GM19397 (cell line): ENCODE measurements around the gene PCDHA1.

ENCODE experiments used
- ATAC-seq: cut with Tn5 transposase; IDR thresholded peaks from one replicate; pipeline ENCODE4 v1.9.1; 2021; ENCODE audit warnings: mild to moderate bottlenecking, moderate library complexity; ENCODE audit not compliant: unreplicated experiment

The PCDHA1 gene

DNA sequence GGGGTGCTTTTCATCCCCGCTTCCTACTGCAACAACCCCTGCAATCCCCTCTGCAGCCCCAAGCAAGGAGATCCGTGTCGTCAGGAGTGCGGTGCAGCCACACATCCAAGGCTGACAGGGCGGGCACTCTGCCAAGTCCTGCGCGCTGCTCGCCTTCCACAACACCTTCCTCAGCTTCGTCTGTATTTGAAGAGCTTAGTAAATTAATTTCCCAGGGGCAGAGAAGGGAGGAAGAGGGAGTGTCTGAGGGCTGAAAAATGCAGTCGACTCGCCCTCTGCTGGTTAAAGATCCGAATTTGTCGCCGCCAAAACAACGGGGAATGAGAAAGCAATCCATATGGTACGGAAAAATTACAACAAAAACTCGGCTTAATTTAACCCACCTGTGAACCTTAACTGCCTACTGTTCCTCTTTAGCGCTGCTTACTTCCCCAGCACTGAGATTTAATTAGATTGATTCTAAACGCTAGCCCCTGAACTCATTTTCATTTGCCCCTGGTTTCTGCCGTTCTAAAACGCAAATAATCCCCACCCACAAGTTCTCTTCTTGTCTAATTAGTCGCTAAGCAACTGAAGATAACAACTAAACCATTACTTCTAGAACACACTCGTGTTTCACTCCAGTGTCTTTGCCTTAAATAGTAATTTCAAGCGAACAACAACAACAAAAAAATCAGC lies 254.3 kb downstream of the PCDHA1 start:
- no peak for ATAC-seq

DNA sequence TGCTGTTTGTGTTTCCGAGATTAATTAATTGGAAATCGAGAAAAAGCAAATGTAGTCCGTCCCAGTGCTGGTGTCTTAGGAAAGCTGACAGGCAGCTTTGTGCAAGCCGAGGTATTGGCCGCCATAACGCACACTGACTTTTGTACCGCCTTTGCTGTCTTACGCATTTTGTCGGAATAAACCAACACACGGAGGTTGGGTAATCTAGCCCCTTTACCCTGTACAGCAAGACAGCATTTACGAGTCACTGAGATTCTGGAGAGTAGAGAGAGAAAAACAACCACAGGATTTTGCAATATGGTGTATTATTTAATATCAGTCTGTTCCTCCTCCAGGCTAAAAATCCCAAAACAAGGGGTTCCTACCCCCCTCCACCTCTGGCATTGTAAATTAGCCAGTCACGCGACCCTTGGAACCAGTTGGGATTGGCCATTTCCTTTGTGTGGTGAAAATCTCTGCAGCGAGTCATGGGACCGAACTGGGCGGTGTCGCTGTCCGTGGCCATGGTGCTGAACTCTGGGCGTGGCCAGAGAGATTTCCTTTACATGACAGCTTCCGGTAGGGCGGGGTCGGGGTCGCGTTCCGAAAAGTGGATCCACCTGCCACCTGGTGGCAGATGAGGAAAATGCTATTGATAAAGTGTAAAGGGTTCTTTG lies 255.0 kb downstream of the PCDHA1 start:
- ATAC-seq, result no peak

DNA sequence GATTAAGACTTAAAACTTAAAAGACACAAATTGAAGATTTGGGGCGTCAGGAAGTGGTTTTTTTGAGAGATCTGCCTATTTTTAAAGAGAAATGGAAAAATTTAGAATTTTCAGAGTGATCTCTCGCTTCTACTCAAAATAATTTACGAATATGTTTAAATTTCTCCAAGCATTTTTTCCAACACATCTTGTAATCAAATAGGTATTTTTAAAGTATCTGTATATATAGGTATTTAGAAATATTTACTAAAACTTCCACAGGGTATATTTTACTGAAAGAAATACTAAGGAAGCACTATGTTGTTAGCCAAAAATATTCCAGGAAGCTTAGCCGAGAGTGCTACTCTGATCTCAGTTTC lies 255.5 kb downstream of the PCDHA1 start:
- no peak for ATAC-seq

DNA sequence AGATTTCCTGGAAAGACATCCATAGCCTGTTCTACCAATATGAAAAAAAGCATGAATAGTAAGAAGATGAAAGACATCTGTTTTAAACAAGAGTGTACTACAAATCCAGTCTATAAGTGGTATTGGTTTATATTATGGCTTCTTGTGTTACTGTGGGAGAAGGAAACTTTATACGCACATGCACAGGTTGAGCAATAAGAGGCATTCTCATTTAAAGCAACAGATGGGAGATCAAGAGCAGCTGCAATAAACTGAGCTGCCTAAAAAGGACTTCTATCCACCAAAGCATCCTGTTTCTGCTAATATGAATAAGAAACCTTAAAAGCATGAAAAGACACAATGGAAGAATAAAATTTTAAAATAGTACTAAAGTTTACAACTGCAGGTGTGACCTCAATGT lies 256.6 kb downstream of the PCDHA1 start:
- no peak for ATAC-seq

DNA sequence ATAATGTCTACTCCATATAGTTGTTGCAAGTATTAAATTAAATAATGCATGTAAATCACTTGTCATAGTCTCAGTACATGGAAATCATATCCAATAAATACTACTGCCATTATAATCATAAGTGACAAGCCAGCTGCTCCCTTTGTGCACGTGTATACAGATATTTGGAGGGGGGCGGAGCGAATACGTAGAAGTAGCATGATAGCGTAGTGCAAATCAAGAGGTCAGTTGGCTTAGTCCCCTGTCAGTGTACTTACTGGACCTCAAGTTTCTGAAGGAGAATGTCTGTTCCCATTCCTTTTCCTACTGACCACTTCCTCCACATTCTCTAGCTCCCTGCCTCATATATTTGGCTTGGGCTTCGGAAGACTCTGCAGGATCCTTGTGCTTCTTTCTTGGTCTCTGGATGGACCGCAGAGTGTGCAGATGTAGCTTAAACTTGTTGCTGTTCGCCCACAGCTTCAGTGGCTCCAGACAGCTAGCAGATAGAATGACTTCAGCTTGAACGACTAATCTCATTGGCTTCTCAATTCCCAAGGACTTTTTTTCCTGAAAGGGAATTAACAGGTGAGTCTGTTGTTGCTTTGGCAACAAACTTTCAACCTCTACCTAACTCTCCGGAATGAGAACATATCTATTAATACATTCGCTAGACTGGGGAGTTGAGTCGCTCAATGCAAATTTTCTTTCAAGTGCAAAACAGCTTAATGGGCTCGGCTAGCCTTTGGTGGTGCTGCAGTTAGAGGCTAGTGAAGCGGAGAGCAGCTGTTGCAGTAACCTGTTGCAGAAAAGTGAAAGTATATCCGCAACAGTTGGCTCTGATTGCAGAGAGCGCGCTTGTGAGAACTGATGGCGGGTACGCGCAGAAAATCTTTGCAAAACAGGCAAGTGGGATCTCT lies 264.9 kb downstream of the PCDHA1 start, which contains the start of gene PCDHB1:
Gene PCDHB1 (plus strand): TSS at position 753 of the 899 bp plus-strand sequence. CDS start 97 bp downstream, at position 850.
- ATAC-seq, result no peak

DNA sequence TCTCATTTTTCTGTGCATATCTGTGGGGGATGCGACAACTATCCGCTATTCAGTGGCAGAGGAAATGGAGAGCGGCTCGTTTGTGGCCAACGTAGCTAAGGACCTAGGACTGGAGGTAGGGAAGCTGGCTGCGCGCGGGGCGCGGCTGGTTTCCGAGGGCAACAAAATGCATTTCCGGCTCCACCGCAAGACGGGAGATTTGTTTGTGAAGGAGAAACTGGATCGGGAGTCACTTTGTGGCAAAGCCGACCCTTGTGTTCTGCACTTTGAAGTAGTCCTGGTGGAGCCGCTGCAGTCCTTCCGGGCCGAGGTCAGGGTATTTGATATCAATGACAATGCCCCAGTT lies 265.6 kb downstream of the PCDHA1 start:
- no peak for ATAC-seq
